ENCODE measurements around the gene HSD17B7. TPM values are rescaled to one million over a fixed set of nuclear protein-coding genes. Genes with fewer than 3 reads are reported as not detected.

Gene HSD17B7
- total and polyA plus RNA-seq, 10 of the 15 experiments (the other 5 are each of a cell fraction or from before 2014, with no cell fraction given) = 32.9 to 88.1 (median 36.3) TPM

DNA sequence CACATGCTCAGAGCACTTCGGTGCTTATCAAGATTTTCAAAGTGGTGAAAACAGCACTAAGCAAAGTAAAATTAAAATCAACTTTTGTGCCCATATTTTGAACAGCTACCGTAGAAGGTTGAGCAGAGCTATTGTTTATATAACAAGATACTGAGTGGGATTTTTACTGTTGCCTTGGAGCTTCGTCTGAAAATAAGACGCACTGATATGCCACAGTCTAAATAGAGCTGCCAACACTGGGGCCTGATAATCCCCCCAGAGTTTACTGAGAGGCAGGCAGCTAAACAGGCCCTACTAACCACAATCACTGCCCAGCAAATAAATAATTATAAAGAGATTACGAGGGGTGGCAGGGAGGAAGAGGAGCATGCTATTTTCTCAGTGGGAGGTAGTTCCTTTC is 71.1 kb downstream of the HSD17B7 start:
- no peak for TF ChIP-seq POLR2A (IDR thresholded peaks at IDR 0.05; ENCODE audit: low read depth, low read length)
- no peak for TF ChIP-seq BHLHE40 (IDR thresholded peaks at IDR 0.05; ENCODE audit: borderline replicate concordance in 1 of 2, low read depth in 2 of 2, low read length in 1 of 2)
- no peak for TF ChIP-seq ATF7 (IDR thresholded peaks at IDR 0.05; ENCODE audit: low read depth)
- TF ChIP-seq, protein P1, sequence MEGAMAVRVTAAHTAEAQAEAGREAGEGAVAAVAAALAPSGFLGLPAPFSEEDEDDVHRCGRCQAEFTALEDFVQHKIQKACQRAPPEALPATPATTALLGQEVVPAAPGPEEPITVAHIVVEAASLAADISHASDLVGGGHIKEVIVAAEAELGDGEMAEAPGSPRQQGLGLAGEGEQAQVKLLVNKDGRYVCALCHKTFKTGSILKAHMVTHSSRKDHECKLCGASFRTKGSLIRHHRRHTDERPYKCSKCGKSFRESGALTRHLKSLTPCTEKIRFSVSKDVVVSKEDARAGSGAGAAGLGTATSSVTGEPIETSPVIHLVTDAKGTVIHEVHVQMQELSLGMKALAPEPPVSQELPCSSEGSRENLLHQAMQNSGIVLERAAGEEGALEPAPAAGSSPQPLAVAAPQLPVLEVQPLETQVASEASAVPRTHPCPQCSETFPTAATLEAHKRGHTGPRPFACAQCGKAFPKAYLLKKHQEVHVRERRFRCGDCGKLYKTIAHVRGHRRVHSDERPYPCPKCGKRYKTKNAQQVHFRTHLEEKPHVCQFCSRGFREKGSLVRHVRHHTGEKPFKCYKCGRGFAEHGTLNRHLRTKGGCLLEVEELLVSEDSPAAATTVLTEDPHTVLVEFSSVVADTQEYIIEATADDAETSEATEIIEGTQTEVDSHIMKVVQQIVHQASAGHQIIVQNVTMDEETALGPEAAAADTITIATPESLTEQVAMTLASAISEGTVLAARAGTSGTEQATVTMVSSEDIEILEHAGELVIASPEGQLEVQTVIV (IDR thresholded peaks at IDR 0.05; ENCODE audit: borderline replicate concordance, partially characterized antibody) = no peak
- TF ChIP-seq, protein P2, sequence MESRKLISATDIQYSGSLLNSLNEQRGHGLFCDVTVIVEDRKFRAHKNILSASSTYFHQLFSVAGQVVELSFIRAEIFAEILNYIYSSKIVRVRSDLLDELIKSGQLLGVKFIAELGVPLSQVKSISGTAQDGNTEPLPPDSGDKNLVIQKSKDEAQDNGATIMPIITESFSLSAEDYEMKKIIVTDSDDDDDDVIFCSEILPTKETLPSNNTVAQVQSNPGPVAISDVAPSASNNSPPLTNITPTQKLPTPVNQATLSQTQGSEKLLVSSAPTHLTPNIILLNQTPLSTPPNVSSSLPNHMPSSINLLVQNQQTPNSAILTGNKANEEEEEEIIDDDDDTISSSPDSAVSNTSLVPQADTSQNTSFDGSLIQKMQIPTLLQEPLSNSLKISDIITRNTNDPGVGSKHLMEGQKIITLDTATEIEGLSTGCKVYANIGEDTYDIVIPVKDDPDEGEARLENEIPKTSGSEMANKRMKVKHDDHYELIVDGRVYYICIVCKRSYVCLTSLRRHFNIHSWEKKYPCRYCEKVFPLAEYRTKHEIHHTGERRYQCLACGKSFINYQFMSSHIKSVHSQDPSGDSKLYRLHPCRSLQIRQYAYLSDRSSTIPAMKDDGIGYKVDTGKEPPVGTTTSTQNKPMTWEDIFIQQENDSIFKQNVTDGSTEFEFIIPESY (IDR thresholded peaks at IDR 0.05) = no peak
- H3K4me3 ChIP-seq = no peak overlapping the region
- in situ Hi-C loops (cut with MboI) (no loop called here), intact Hi-C loops (cut with micrococcal nuclease; ENCODE audit: unreplicated experiment) (no loop called here)
- no peak overlapping the region for H2AFZ ChIP-seq (ENCODE audit: control insufficient read depth, low read depth, low read length)
- no peak for FAIRE-seq
- H3K9ac ChIP-seq (ENCODE audit: control insufficient read depth, insufficient read depth, low read length) = no peak overlapping the region
- ChIA-PET RAD21 (ENCODE audit: unreplicated experiment) (no interaction called here), SMC1A (ENCODE audit: uncharacterized antibody, unreplicated experiment) (interaction anchor here (1.2 kb wide), 2 partner anchors 8 to 10 kb away, joined by 3 read pairs; no protein-coding TSS in a partner anchor), POLR2A (no interaction called here), CTCF (interaction anchor here (1.3 to 1.7 kb wide), 2 partner anchors 13 to 454 kb away, joined by 8 to 9 read pairs; no protein-coding TSS in a partner anchor)
- ATAC-seq = no peak
- H4K20me1 ChIP-seq (ENCODE audit: control insufficient read depth, insufficient read depth) = no peaks in the 10 kb centered on the region
- no peak overlapping the region for H3K27ac ChIP-seq (ENCODE audit: control insufficient read depth, insufficient read depth)
- BruUV-seq (replicated peaks) = no TSS peak
- no peaks in the 10 kb centered on the region for H3K36me3 ChIP-seq (ENCODE audit: control insufficient read depth in 2 of 2, insufficient read depth in 2 of 2, low read length in 1 of 2)
- no peaks in the 10 kb centered on the region for H3K79me2 ChIP-seq (ENCODE audit: control insufficient read depth, insufficient read depth, low read length)
- no peak overlapping the region for H3K4me2 ChIP-seq (ENCODE audit: control insufficient read depth, insufficient read depth)
- no peaks in the 10 kb centered on the region for H3K9me3 ChIP-seq (replicated peaks; ENCODE audit: control insufficient read depth, insufficient read depth, low read length)
- 41% methylated on average over 5 of the region's 5 CpGs for WGBS (ENCODE audit: insufficient coverage, insufficient replicate concordance, low lambda C conversion rate, missing lambda C conversion rate)
- no peaks in the 10 kb centered on the region for H3K4me1 ChIP-seq (ENCODE audit: control insufficient read depth, insufficient read depth, low read length)
- DNase-seq (ENCODE audit: low read depth, low spot score) = no peak
- H3K27me3 ChIP-seq (replicated peaks in 1 of 2; ENCODE audit: control insufficient read depth in 2 of 2, insufficient read depth in 2 of 2, low read length in 1 of 2) = peaks cover 0 to 1% of the 10 kb centered on the region in 2 experiments; a peak in 1 of 4 replicates

Small RNAs within 50 kb of the gene (small RNA-seq; reads per million reads assigned to genes)
- gene RN7SL861P = not detected

Other genes with a start within 250 kb of the HSD17B7 start
- gene UAP1, start 229.0 kb upstream of the HSD17B7 start, total RNA-seq (2014; rRNA removed) = 32.5 and 41.1 TPM in 2 replicates
- gene UAP1, start 229.0 kb upstream of the HSD17B7 start, total RNA-seq (2014; rRNA removed; fragmentation: Illumina TruSeq; extraction: Trizol) = 39.8 and 42.0 TPM in 2 replicates
- gene UAP1, start 229.0 kb upstream of the HSD17B7 start, total RNA-seq (2021) = 29.0 and 30.2 TPM in 2 replicates
- 19.9 and 31.2 TPM in 2 replicates for gene UAP1, start 229.0 kb upstream of the HSD17B7 start, polyA plus RNA-seq (2011; rRNA removed)
- gene UAP1, start 229.0 kb upstream of the HSD17B7 start, polyA plus RNA-seq (2014; fragmentation: Illumina TruSeq; extraction: Trizol) = 32.3 and 35.2 TPM in 2 replicates
- gene UAP1, start 229.0 kb upstream of the HSD17B7 start, polyA plus RNA-seq (2014; fragmentation: Nextera tagmentation; extraction: Ambion mirVana) = 10 to 100 TPM; 19.2 to 20.8 TPM
- 20.9 and 26.0 TPM in 2 replicates for gene UAP1, start 229.0 kb upstream of the HSD17B7 start, polyA plus RNA-seq (2014; rRNA removed)
- gene UAP1, start 229.0 kb upstream of the HSD17B7 start, polyA plus RNA-seq (2016; fragmentation: Nextera tagmentation; extraction: Ambion mirVana) = 10 to 100 TPM; 40.2 to 43.0 TPM
- gene DDR2, start 158.2 kb upstream of the HSD17B7 start, total RNA-seq (2014; rRNA removed) = 6.6 and 7.4 TPM in 2 replicates
- gene DDR2, start 158.2 kb upstream of the HSD17B7 start, total RNA-seq (2014; rRNA removed; fragmentation: Illumina TruSeq; extraction: Trizol) = 4.8 and 5.1 TPM in 2 replicates
- 8.4 and 8.8 TPM in 2 replicates for gene DDR2, start 158.2 kb upstream of the HSD17B7 start, total RNA-seq (2021)
- gene DDR2, start 158.2 kb upstream of the HSD17B7 start, polyA plus RNA-seq (2011; rRNA removed) = 4.9 and 6.2 TPM in 2 replicates
- 5.8 and 6.4 TPM in 2 replicates for gene DDR2, start 158.2 kb upstream of the HSD17B7 start, polyA plus RNA-seq (2014; fragmentation: Illumina TruSeq; extraction: Trizol)
- 1 to 10 TPM; 1.9 to 2.8 TPM for gene DDR2, start 158.2 kb upstream of the HSD17B7 start, polyA plus RNA-seq (2014; fragmentation: Nextera tagmentation; extraction: Ambion mirVana)
- gene DDR2, start 158.2 kb upstream of the HSD17B7 start, polyA plus RNA-seq (2014; rRNA removed) = 3.6 and 5.7 TPM in 2 replicates
- gene DDR2, start 158.2 kb upstream of the HSD17B7 start, polyA plus RNA-seq (2016; fragmentation: Nextera tagmentation; extraction: Ambion mirVana) = 1 to 10 TPM; 5.2 to 6.3 TPM
- not detected in 2 replicates for gene CCDC190, start 70.5 kb downstream of the HSD17B7 start, total RNA-seq (2014; rRNA removed)
- gene CCDC190, start 70.5 kb downstream of the HSD17B7 start, total RNA-seq (2014; rRNA removed; fragmentation: Illumina TruSeq; extraction: Trizol) = not detected in 2 replicates
- not detected in 2 replicates for gene CCDC190, start 70.5 kb downstream of the HSD17B7 start, total RNA-seq (2021)
- gene CCDC190, start 70.5 kb downstream of the HSD17B7 start, polyA plus RNA-seq (2011; rRNA removed) = not detected in 2 replicates
- not detected in 2 replicates for gene CCDC190, start 70.5 kb downstream of the HSD17B7 start, polyA plus RNA-seq (2014; fragmentation: Illumina TruSeq; extraction: Trizol)
- not detected for gene CCDC190, start 70.5 kb downstream of the HSD17B7 start, polyA plus RNA-seq (2014; fragmentation: Nextera tagmentation; extraction: Ambion mirVana)
- gene CCDC190, start 70.5 kb downstream of the HSD17B7 start, polyA plus RNA-seq (2014; rRNA removed) = not detected in 2 replicates
- not detected for gene CCDC190, start 70.5 kb downstream of the HSD17B7 start, polyA plus RNA-seq (2016; fragmentation: Nextera tagmentation; extraction: Ambion mirVana)

All from GM12878 (cell line).